Endothelial cell of umbilical vein (primary cell): ENCODE data around the gene OTUB1. TPM values are rescaled to one million over a fixed set of nuclear protein-coding genes. Genes with fewer than 3 reads are reported as not detected.

Experiments
- Bru-seq: library from RNA; stranded (reverse); fragments of 400-500 nt; gene quantifications from one replicate; lab custom pipeline; 2021; lab: Mats Ljungman, UMichigan
- BruChase-seq, 2 experiments: library from RNA; stranded (reverse); fragments of 400-500 nt; gene quantifications; one replicate each; lab custom pipeline; 2021; lab: Mats Ljungman, UMichigan
- BruUV-seq: library from RNA; stranded (reverse); fragments of 400-500 nt; replicated peaks from 2 replicates; lab custom pipeline; 2021; lab: Mats Ljungman, UMichigan
- CTCF ChIA-PET: fragments of 300-600, 350-600 bp; sonication (Branson Sonifier 250); formaldehyde crosslinking; loops from one replicate; lab custom pipeline; 2021; ENCODE audit warnings: antibody characterized with exemption, inconsistent platforms; lab: Charles Lee
- POLR2A ChIA-PET: fragments of 300-600, 350-600 bp; sonication (Branson Sonifier 250); formaldehyde crosslinking; loops from one replicate; lab custom pipeline; 2021; ENCODE audit warnings: antibody characterized with exemption, inconsistent platforms; lab: Charles Lee
- DNase-seq: peaks from one replicate; pipeline ENCODE4 v3.0.0-alpha.2; 2011; ENCODE audit warnings: low read depth, low spot score
- FAIRE-seq: peaks from 2 replicates; lab custom pipeline; 2011; peaks lifted over from hg19 to GRCh38; lab: Jason Lieb, UNC
- H2AFZ ChIP-seq: 2 replicates; pipeline ENCODE4 v1.6.0; 2012; ENCODE audit warnings: low read depth, low read length, control low read depth, inconsistent platforms
- H3K27ac ChIP-seq: 2 replicates; pipeline ENCODE4 v1.5.1; 2011; ENCODE audit warnings: low read depth, mild to moderate bottlenecking, control low read depth, low read length, moderate library complexity; ENCODE audit not compliant: insufficient read depth
- H3K27me3 ChIP-seq, 2 experiments: 2 replicates each; pipeline versions ENCODE4 v1.6.0 to v1.6.1; 2011; ENCODE audit warnings: low read length in 2 of 2, mixed read lengths in 1 of 2; ENCODE audit not compliant: control insufficient read depth in 2 of 2, insufficient read depth in 2 of 2
- H3K36me3 ChIP-seq, 2 experiments: 2 replicates in 1 of 2; 3 replicates in 1 of 2; pipeline ENCODE4 v1.5.1; 2011; ENCODE audit warnings: low read length in 2 of 2, mild to moderate bottlenecking in 1 of 2, moderate library complexity in 1 of 2; ENCODE audit not compliant: control insufficient read depth in 2 of 2, insufficient read depth in 2 of 2; ENCODE audit errors: extremely low read depth in 1 of 2
- H3K4me1 ChIP-seq: 3 replicates; pipeline ENCODE4 v1.5.1; 2011; ENCODE audit warnings: mild to moderate bottlenecking, low read length; ENCODE audit not compliant: control insufficient read depth, insufficient read depth; ENCODE audit errors: extremely low read depth
- H3K4me2 ChIP-seq: 2 replicates; pipeline ENCODE4 v1.6.1; 2011; ENCODE audit warnings: low read length, control low read depth, mixed read lengths; ENCODE audit not compliant: insufficient read depth
- H3K4me3 ChIP-seq, 3 experiments: fragments of 200-600 bp in 1 of 3; sonication (generic), shearing (Covaris generic) in 1 of 3; replicated peaks in 1 of 3; 2 replicates each; pipeline ENCODE4 v1.5.1; 2011 to 2016; ENCODE audit warnings: control low read depth in 3 of 3, low read length in 3 of 3, mild to moderate bottlenecking in 2 of 3, inconsistent platforms in 1 of 3, low read depth in 1 of 3, moderate library complexity in 1 of 3; ENCODE audit not compliant: insufficient read depth in 1 of 3
- H3K79me2 ChIP-seq: 2 replicates; pipeline ENCODE4 v1.6.0; 2012; ENCODE audit warnings: low read length, inconsistent platforms; ENCODE audit not compliant: control insufficient read depth, insufficient read depth
- H3K9ac ChIP-seq: replicated peaks from 2 replicates; pipeline ENCODE3; 2011; ENCODE audit warnings: low read length, control low read depth; ENCODE audit not compliant: insufficient read depth; ENCODE audit errors: extremely low read depth
- H3K9me1 ChIP-seq: replicated peaks from 3 replicates; pipeline ENCODE4 v1.6.0; 2011; ENCODE audit warnings: mild to moderate bottlenecking, low read length; ENCODE audit not compliant: control insufficient read depth, insufficient read depth; ENCODE audit errors: extremely low read depth
- H3K9me3 ChIP-seq: replicated peaks from 2 replicates; pipeline ENCODE4 v1.5.1; 2012; ENCODE audit warnings: low read length, inconsistent platforms; ENCODE audit not compliant: control insufficient read depth, insufficient read depth
- H4K20me1 ChIP-seq: replicated peaks from 2 replicates; pipeline ENCODE3; 2011; ENCODE audit warnings: mild to moderate bottlenecking, low read length; ENCODE audit not compliant: control insufficient read depth, insufficient read depth; ENCODE audit errors: extremely low read depth
- GATA2 ChIP-seq: IDR thresholded peaks from 2 replicates; pipeline ENCODE4 v1.7.0; 2011; ENCODE audit warnings: low read depth, mild to moderate bottlenecking, moderate library complexity, mixed read lengths, low read length; ENCODE audit not compliant: insufficient read length, insufficient read depth
- POLR2A ChIP-seq: IDR thresholded peaks from 2 replicates; pipeline ENCODE4 v1.6.1; 2012; ENCODE audit warnings: low read depth, mild to moderate bottlenecking, control low read depth, low read length
- POLR2AphosphoS5 ChIP-seq: IDR thresholded peaks from 2 replicates; pipeline ENCODE4 v1.6.1; 2012; ENCODE audit warnings: low read depth, mild to moderate bottlenecking, control low read depth, low read length, moderate library complexity; ENCODE audit not compliant: insufficient read depth
- dilution Hi-C: fragments of 300-500 bp; cut with MboI; formaldehyde crosslinking; loops from one replicate; pipeline ENCODE4 v1.15.0; 2019; ENCODE audit warnings: low sequenced_read_pairs; ENCODE audit not compliant: extremely low pct_ligation_motif_present
- intact Hi-C: fragments of 100-400 bp; cut with micrococcal nuclease; formaldehyde crosslinking; loops from one replicate; pipeline ENCODE4 v1.10.0; 2022
- long read RNA-seq: library from polyadenylated mRNA; stranded (forward); transcript quantifications from one replicate; pipeline ENCODE4 v2.0.0, GENCODE V29; 2021
- polyA minus RNA-seq, 3 experiments: library from RNA; depleted of rRNA, polyadenylated mRNA; stranded (reverse); fragments of >200 nt; gene quantifications; 1 replicate in 1 of 3; 2 replicates in 2 of 3; pipeline ENCODE4 v1.2.3, GENCODE V29; 2011
- polyA plus RNA-seq, 4 experiments: library from polyadenylated mRNA; depleted of rRNA in 3 of 4; stranded (reverse) in 3 of 4; unstranded in 1 of 4; fragments of >200 nt; gene quantifications; 2 replicates each; pipeline versions ENCODE4 v1.2.1 to v1.2.3, GENCODE V29; 2011 to 2012; ENCODE audit warnings: missing spikeins in 1 of 4
- total RNA-seq: library from RNA; stranded (reverse); gene quantifications from 2 replicates; pipeline ENCODE4 v1.2.3, GENCODE V29; 2021

OTUB1 gene
- total RNA-seq: 80.0 and 81.9 TPM in 2 replicates
- polyA plus RNA-seq: 256 and 316 TPM in 2 replicates
- 161 and 174 TPM in 2 replicates for polyA plus RNA-seq (2011; cell fraction: cytosol; rRNA removed)
- polyA plus RNA-seq (2011; cell fraction: nucleus; rRNA removed): 244 and 248 TPM in 2 replicates
- 122 and 134 TPM in 2 replicates for polyA plus RNA-seq (2012)
- polyA minus RNA-seq: 77.2 and 88.3 TPM in 2 replicates
- 68.1 TPM for polyA minus RNA-seq (2011; cell fraction: cytosol; rRNA and poly(A)+ RNA removed)
- polyA minus RNA-seq (2011; cell fraction: nucleus; rRNA and poly(A)+ RNA removed): 33.3 and 44.5 TPM in 2 replicates
- percentile 50 among the genes with signal in this experiment for Bru-seq, nascent RNA
- BruChase-seq, experiment 1, labeled RNA remaining after a 6-hour chase: percentile 84 among the genes with signal in this experiment
- percentile 63 among the genes with signal in this experiment for BruChase-seq, experiment 2, labeled RNA remaining after a 2-hour chase
- long read RNA-seq, transcript OTUB1-201 (6 exons, 2,493 nt): minor isoform, 52 of 595 reads
- long read RNA-seq, transcript OTUB1-209 (7 exons, 1,729 nt): major isoform, 407 of 595 reads
- long read RNA-seq, partial matches to known transcripts: 122 of 595 reads
- long read RNA-seq, other reads (novel, unspliced or antisense): 11 of 595 reads

- Histone ChIP-seq H4K20me1 (no peaks in the 10 kb centered on the region), H2AFZ (peak within 1 kb of the TSS; percentile 90), H3K27ac (peak within 1 kb of the TSS; percentile 48), H3K4me2 (peak within 1 kb of the TSS; percentile 84), H3K79me2 (peaks cover 24% of the 10 kb centered on the region), H3K9ac (peak within 1 kb of the TSS; percentile 91), H3K9me1 (no peaks in the 10 kb centered on the region), H3K4me1 (peaks cover 7% of the 10 kb centered on the region), H3K4me3 (peak within 1 kb of the TSS; percentile 71 to 99 (median 72)), H3K36me3 (peaks cover 0 to 12% of the 10 kb centered on the region in 2 experiments), H3K9me3 (no peaks in the 10 kb centered on the region), H3K27me3 (no peaks in the 10 kb centered on the region)
- peak; percentile 91 for DNase-seq
- CTCF ChIA-PET: interaction anchor here (1.1 to 1.4 kb wide), 2 partner anchors 14 to 148 kb away, joined by 3 to 6 read pairs; no protein-coding TSS in a partner anchor
- POLR2A ChIA-PET: no interaction called here
- TF ChIP-seq GATA2 (no peak), POLR2AphosphoS5 (peak; percentile 87), POLR2A (peak; percentile 91)
- BruUV-seq: no TSS peak
- peak; percentile 95 for FAIRE-seq
- intact Hi-C loops: loop anchor here (1.0 kb wide), 1 partner anchor 12 kb away; the partner anchor contains the start of gene COX8A
- dilution Hi-C loops: no loop called here
Observed at GRCh38 chr11:63986156-63986931, at the start of gene OTUB1. Gene OTUB1, plus strand, starts transcription at chr11:63986438. Its CDS starts 19 bp downstream, at chr11:63986457.
